ENCODE results near the gene SAP25.
A peak's percentile ranks its signal among the peaks of the same experiment; 100 is the strongest.

SAP25 gene

DNA sequence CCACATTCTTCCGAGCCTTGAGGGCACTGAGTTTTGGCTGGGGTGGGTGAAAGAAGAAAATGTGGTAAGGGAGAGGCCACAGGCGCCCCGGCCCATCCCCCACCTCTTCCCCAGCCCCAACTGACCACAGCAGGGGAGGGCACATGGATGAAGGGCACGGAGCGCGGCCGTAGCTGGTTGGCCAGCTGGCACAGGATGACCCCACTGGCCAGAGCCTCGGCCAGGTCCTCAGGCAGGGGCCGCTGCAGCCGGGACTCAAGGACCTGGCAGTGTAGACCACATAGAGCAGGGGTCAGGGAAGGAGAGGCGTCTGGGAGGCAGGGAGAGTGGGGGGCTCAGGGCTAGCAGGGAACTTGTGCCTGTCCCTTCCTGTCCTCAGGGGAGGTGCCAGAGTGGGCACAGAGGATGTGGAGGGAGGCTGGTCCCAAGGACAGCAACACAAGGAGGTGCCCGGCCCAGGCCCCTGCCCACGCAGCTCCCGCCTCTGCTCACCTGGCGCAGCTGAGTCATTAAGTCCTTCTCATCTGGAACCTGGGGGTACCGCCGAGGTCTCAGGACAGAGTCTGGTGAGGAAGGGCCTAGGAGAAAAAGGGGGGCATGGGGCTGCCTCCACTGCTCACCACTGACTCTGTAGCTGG, 2.2 kb upstream of the SAP25 start:
- H3K36me3 Mint-ChIP-seq (ENCODE audit: low read depth) = peaks cover 26% of the 10 kb centered on the region
- peaks cover 5% of the 10 kb centered on the region for H3K4me1 Mint-ChIP-seq (ENCODE audit: low read depth)
- no peak overlapping the region for H3K27ac Mint-ChIP-seq
- no peaks in the 10 kb centered on the region for H3K27me3 Mint-ChIP-seq (ENCODE audit: low read depth)
- no peak overlapping the region for H3K4me3 Mint-ChIP-seq
- no peaks in the 10 kb centered on the region for H3K9me3 Mint-ChIP-seq

DNA sequence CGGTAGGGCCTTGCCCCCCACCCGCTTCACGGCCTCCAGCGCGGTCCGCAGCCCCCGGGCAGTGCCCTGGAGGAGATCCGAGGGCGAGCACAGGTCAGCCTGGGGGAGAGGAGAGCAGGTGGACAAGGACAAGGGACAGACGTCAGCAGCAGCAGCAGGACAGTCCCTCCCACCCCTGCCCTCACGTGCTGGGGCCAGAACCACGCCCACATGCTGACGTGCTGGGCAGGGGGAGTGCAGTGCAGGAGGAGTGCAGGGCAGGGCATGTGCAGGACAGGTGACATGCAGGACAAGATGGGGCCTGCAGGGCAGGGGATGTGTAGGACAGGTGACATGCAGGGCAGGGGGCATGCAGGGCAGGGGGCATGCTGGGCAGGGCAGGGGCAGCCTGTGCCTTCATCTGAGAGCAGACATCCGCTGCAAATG, 1.5 kb upstream of the SAP25 start:
- no peak overlapping the region for H3K4me3 Mint-ChIP-seq
- H3K36me3 Mint-ChIP-seq (ENCODE audit: low read depth) = peaks cover 26% of the 10 kb centered on the region
- no peak overlapping the region for H3K27ac Mint-ChIP-seq
- peaks cover 5% of the 10 kb centered on the region for H3K4me1 Mint-ChIP-seq (ENCODE audit: low read depth)
- no peaks in the 10 kb centered on the region for H3K9me3 Mint-ChIP-seq
- H3K27me3 Mint-ChIP-seq (ENCODE audit: low read depth) = no peaks in the 10 kb centered on the region

DNA sequence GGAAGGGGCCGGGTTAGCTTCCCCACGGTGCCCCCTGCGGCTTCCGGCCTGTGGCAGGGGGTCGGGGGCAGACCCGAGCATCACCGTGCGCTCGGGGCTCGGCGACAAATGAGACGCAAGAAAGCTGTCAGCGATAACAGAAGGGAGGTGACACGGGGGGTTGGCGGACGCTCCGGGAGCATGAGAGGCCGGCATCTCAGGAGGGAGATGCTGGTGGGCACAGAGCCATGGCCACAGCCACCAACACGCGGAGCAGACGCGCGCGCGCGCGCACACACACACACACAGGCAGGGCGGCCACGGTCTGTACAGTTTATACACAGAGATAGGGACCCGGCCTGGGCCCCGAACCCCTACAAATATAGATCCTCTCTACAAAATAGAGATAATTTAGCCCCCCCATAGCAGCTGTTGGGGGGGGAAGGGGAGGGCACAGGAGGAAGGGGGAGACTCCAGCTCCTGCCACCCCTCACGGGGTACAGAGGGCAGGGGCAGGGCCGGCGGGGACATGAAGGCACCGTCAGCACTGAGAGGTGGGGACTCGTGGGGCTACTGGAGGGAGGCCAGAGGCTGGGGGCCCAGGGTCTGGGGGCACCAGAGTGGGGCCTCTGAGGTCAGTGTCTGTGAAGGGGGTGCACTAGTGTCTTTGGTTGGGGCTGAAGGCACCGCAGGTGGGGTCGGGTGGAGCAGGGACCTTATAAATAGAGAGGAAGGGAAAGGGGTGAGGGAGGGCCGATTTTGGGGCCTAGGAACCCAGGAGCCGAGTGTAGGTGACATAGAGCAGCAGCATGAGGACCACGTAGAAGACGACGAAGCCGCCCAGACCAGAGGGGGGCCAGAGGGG, 884 bp upstream of the SAP25 start:
- no peaks in the 10 kb centered on the region for H3K27me3 Mint-ChIP-seq (ENCODE audit: low read depth)
- no peak overlapping the region for H3K4me3 Mint-ChIP-seq
- no peak overlapping the region for H3K27ac Mint-ChIP-seq
- H3K9me3 Mint-ChIP-seq = no peaks in the 10 kb centered on the region
- H3K4me1 Mint-ChIP-seq (ENCODE audit: low read depth) = peaks cover 5% of the 10 kb centered on the region
- peaks cover 23% of the 10 kb centered on the region for H3K36me3 Mint-ChIP-seq (ENCODE audit: low read depth)

DNA sequence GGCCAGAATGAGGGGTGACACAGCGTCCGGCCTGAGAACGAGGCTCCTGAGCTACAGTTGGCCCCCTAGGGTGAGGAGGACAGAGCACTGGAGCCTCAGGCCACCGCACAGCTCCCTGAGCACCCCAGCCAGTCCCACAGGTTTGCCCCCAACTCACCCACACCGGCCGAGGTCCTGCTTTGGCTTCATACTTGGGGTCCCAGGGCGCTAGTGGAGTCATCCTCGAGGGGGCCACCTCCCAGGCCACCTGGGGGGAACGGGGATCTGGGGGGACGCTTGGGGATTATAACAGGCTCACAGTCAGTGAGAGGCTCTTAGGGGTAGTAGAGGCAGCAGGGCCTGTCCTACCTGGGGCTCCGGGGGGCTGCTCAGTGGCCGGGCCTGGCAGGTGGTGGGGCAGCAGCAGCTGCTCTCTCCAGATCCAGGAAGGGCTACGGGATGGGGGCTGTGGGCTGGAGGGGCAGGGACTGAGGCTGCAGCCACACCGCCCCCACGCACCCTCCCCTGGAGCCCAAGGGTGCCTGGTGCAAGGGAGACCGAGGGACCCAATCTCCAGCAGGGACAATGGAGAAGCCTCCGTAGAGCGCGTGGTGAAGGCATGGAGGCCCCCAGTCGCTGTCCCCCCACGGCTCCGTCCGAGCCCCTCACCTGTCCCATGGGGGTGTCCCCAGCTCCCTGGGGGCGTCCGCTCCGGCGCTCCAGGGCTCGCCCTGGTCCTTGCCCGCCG, 588 bp downstream of the SAP25 start:
- Mint-ChIP-seq H3K4me3 (no peak overlapping the region), H3K36me3 (ENCODE audit: low read depth) (peaks cover 18% of the 10 kb centered on the region), H3K27ac (no peak overlapping the region), H3K4me1 (ENCODE audit: low read depth) (peaks cover 14% of the 10 kb centered on the region), H3K27me3 (ENCODE audit: low read depth) (no peaks in the 10 kb centered on the region), H3K9me3 (no peaks in the 10 kb centered on the region)

DNA sequence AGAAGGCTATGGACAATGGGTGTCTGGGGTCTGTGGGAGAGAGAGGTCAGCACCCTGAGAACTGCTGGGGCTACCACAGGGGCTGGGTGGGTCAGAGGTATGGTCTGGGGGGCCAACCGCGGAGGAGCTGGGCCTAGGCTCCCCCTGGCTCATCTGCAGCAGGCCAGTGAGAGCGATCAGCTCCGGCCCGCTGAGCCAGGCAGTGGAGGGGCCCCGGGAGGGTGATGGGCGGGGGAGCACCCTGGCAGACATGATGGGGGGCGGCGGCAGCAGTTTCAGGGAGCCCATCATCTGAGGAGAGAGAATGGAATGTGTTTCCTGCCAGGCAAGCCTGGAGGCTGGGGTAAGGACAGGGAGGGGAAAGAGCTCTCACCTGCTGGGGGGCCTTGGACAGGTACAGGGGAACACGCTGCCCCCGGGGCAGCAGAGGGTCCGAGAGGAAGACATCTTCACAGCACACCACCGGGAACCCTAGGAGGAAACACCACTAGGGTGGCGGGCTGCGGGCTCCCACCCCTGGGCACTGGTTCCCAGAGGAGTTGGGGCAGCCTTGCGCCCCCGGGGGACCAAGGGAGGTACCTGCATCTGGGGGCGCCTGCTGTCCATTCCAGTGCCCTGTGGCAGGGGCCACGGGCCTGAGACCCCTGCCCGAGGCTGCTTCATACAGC, 1.3 kb downstream of the SAP25 start:
- Mint-ChIP-seq H3K36me3 (ENCODE audit: low read depth) (peaks cover 16% of the 10 kb centered on the region), H3K9me3 (no peaks in the 10 kb centered on the region), H3K4me3 (no peak overlapping the region), H3K27me3 (ENCODE audit: low read depth) (no peaks in the 10 kb centered on the region), H3K27ac (no peak overlapping the region), H3K4me1 (ENCODE audit: low read depth) (peaks cover 15% of the 10 kb centered on the region)

DNA sequence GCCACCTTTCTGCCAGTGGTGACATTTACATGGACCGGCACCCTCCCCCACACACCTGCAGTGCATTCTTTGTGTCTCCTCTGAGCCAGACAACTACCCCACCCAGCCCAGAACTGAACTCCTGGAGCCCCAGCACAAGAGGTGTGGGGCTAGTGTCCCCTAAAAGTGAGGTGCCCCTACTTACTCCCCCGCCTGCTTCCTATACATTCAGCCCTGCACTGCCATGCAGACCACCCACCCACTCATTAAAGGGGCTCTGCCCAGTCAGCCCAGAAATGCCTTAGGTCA, 1.9 kb downstream of the SAP25 start:
- Mint-ChIP-seq H3K36me3 (ENCODE audit: low read depth) (peaks cover 16% of the 10 kb centered on the region), H3K27ac (no peak overlapping the region), H3K27me3 (ENCODE audit: low read depth) (no peaks in the 10 kb centered on the region), H3K4me3 (no peak overlapping the region), H3K4me1 (ENCODE audit: low read depth) (peaks cover 15% of the 10 kb centered on the region), H3K9me3 (no peaks in the 10 kb centered on the region)

DNA sequence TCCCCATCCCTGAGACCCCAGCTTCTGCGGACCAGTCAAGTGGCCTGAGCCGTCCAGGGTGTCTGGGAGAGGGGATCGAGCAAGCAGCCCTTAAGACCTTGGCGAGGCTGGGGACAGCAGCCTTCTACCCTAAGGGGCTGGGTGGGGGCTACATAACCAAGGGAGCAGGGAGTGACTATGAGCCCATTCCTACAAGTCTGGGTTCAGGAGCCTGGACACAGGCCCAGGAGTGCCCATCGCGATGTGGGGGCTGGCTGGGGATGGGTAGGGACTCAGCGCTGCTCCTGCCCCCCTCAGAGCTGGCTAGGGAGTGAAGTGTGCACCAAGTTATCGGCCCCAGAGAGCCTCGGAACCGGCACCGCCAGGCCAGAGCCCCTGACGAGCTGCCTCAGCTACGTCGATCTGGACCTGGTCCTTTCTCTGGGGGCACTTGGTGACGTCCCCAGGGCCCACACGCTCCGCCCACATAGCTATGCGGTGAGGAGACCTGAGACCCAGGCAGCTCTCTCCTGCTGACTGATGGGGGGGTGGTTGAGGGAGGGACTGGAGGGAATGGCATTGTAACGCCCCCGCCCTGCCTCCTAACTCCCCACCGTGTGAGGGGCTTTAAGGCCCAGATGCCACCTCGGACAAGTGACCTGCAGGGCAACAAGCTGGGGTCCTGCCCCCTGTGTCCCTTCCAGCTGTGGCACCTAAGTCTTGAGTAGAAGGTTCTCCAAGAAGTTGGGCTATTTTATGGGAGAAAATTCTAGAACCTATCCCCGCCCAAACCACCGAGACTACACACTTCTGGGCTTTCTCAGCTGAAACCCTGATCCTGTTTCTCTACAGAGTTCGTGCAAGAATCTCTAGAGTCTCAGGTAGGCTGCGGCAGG, 2.5 kb downstream of the SAP25 start:
- Mint-ChIP-seq H3K36me3 (ENCODE audit: low read depth) (peaks cover 12% of the 10 kb centered on the region), H3K4me1 (ENCODE audit: low read depth) (peaks cover 15% of the 10 kb centered on the region), H3K9me3 (no peaks in the 10 kb centered on the region), H3K27ac (no peak overlapping the region), H3K4me3 (no peak overlapping the region), H3K27me3 (ENCODE audit: low read depth) (no peaks in the 10 kb centered on the region)

DNA sequence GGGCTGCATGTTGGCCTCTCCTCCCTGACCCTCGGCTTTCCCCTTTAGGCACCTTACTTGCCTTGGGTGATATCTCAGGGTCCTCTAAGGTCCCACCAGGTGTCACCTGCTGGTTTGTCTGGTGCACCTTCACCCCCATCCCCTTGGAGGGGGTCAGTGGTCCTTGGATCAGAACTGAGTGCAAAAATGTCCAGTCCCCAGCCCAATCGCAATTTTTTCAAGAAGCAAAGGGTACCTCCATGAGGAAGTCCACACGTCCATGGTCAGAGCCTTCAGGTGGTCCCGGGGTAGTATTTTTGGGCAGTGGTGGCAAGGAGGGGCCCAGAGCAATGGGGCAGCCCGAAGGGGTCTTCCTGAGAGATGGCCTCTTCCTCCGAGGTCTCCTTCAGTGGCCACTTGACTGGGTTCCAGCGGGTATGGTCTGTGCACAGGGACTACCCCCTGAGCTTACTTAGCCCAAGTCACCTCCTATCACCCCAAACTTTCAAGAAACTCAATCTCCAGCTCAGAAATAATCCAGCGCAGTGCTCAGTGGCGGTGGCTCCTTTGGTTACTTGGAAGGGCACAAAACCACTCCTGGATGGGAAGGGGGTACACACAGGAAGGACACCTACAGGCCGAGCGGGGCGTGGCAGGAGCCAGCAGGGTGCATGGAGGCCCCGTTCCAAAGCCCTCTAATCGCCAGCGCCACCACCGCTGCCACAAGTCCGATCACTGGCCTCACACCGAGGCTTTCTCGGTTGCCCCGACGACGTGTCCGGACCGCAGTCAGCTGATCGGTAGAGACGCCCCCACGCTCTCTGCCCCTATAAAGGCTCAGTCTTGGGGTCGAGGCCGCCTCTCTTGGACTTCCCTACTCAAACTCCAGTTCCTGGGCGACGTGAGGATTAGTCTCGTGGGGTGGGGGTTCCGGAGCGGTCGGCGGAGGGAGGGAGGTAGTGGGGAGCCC, 4.5 kb downstream of the SAP25 start:
- Mint-ChIP-seq H3K9me3 (no peaks in the 10 kb centered on the region), H3K36me3 (ENCODE audit: low read depth) (peaks cover 13% of the 10 kb centered on the region), H3K27ac (peak overlapping the region; percentile 36), H3K4me3 (no peak overlapping the region), H3K4me1 (ENCODE audit: low read depth) (peaks cover 15% of the 10 kb centered on the region), H3K27me3 (ENCODE audit: low read depth) (no peaks in the 10 kb centered on the region)

DNA sequence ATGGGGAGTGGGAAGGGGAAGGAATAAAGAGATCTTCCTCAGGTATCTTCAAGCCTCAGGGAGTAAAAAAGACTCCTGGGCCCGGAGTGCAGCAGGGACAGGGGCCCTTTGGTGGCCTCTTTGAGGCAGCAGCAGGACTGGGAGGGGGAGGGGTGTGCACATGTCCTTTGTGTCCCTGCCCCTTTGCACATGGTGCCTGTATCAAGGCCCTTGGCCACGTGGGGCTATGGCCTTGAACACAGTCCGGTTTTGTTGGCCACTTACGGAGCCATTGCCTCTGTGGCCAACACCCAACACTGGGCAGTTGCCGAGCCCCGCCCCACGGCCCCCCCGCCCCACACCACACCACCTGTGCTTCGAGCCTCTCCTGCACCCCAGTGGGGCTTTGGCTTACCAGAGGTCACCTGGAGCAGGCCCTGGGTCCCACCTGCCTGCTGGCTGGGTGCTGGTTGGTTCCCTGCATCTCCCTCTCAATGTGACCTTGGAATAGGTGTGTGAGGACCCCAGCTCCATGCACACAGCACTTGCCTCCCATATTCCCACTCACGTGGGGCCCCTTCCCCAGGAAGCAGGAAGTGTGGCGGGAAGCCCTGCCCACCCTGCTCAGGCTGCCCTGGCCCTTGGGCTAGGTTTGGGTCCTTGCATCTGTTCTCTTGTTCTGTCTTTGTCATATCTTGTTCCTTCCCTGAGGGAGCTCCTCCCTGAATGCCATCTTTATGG, 5.4 kb downstream of the SAP25 start:
- Mint-ChIP-seq H3K27me3 (ENCODE audit: low read depth) (no peaks in the 10 kb centered on the region), H3K36me3 (ENCODE audit: low read depth) (peaks cover 15% of the 10 kb centered on the region), H3K9me3 (no peaks in the 10 kb centered on the region), H3K4me3 (no peak overlapping the region), H3K27ac (no peak overlapping the region), H3K4me1 (ENCODE audit: low read depth) (peaks cover 17% of the 10 kb centered on the region)

DNA sequence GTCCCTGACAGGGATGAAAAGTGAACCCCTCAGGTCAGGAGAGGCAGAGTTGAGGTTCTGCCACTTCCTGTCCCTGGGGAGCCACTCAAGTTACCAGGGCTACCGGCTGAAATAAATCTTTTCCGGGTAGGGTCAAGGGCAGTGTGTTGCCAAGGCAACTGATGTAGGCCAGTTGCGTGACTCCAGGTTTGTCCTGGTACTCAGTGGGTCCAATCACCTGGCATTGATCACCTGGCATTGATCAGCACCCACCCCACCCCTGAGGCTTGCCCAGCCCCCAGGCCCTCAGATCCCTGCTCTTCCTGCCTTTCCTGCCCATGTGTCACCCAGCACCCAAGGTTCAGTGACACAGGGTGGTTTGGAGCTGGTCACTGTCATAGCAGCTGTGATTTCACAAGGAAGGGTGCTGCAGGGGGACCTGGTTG, 5.9 kb downstream of the SAP25 start:
- no peak overlapping the region for H3K27ac Mint-ChIP-seq
- no peaks in the 10 kb centered on the region for H3K9me3 Mint-ChIP-seq

DNA sequence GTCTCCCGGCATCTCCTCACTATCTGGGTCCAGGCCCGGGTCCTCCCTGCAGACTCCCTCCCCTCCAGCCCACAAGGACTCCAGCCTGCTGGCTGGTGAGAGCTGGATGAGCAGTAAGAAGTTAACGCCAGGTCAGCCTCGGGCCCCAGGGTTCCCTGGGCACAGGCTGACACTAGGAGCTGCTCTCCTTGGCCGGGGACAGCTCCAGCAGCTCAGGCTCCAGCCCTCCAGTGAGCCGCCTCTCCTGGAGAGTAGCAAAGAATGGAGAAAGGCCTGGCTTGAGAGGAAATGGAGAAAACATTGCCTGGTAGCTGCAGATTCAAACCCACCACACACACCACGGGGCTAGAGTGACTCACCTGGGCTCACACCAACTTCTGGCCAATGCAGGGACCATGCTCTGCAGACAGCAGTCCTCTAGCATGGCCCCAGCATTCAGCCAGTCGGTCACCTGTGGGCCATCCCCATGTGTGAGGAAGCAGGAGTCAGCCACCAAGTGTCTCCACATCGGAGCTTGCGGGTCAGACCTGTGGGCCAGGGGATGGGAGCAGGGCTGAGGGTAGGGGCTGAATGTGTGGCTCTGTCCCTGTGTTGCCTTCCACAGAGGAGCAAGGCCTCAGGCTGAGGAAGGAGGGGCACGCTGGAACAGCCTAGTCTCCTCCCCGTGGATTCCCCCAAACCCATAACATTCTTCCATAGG, 6.5 kb downstream of the SAP25 start:
- Mint-ChIP-seq H3K4me1 (ENCODE audit: low read depth) (peaks cover 17% of the 10 kb centered on the region), H3K9me3 (no peaks in the 10 kb centered on the region), H3K27ac (no peak overlapping the region), H3K4me3 (no peak overlapping the region), H3K36me3 (ENCODE audit: low read depth) (peaks cover 14% of the 10 kb centered on the region), H3K27me3 (ENCODE audit: low read depth) (no peaks in the 10 kb centered on the region)

More for the DNA sequence above, 5.9 kb downstream of the SAP25 start:
- Mint-ChIP-seq H3K4me1 (ENCODE audit: low read depth) (peaks cover 17% of the 10 kb centered on the region), H3K4me3 (no peak overlapping the region), H3K27me3 (ENCODE audit: low read depth) (no peaks in the 10 kb centered on the region), H3K36me3 (ENCODE audit: low read depth) (peaks cover 15% of the 10 kb centered on the region)

DNA sequence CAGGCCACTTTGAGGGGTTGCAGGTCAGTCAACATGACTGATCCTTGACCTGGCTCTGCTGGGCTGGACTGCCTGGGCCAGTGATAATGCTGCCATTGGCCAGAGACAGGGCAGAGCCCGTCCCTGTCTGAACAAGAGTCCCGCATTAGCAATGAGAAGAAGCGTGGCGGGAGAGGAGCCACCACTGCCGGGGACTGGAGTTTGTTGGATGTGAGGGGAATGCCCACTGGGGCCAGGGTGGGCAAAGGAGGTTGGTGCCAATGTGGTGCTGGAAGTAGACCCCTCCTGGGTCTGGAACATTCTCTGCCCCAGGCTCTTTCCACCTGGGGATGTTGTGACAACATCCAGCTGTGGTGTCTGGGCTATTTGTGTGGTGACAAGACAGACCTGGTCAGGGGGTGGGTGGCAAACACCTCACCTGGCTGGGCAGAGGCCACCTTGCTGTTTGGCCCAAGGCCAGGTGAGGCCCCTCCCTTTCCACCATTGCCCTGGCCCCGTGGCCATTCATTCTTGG, 7.6 kb downstream of the SAP25 start:
- no peaks in the 10 kb centered on the region for H3K9me3 Mint-ChIP-seq
- H3K27me3 Mint-ChIP-seq (ENCODE audit: low read depth) = no peaks in the 10 kb centered on the region
- H3K36me3 Mint-ChIP-seq (ENCODE audit: low read depth) = peaks cover 8% of the 10 kb centered on the region

More for the DNA sequence above, 7.6 kb downstream of the SAP25 start:
- H3K4me3 Mint-ChIP-seq = no peak overlapping the region
- H3K27ac Mint-ChIP-seq = no peak overlapping the region
- H3K4me1 Mint-ChIP-seq (ENCODE audit: low read depth) = peaks cover 14% of the 10 kb centered on the region

All from T-helper 1 cell treated with Interleukin-12 subunit alpha and Interleukin-12 subunit beta and Interleukin-4 antibody, amounts not matched to agents 30 μg/mL and 1 μg/mL, for 36 hours (primary cell).